Testis (tissue), 3 donors: ENCODE data around the gene MED16. TPM values are rescaled to one million over a fixed set of nuclear protein-coding genes. Genes with fewer than 3 reads are reported as not detected.

Source experiments
- DNase-seq: peaks from one replicate; pipeline ENCODE4 v3.0.0-alpha.2; 2019
- H3K27ac ChIP-seq, 2 donors: fragments of 200-600 bp; sonication (generic); one replicate each; pipeline ENCODE4 v1.5.1; 2019
- H3K27me3 ChIP-seq: fragments of 200-600 bp; sonication (generic); one replicate; pipeline ENCODE4 v1.5.1; 2019
- H3K36me3 ChIP-seq: fragments of 200-600 bp; sonication (generic); one replicate; pipeline ENCODE4 v1.5.1; 2017; ENCODE audit warnings: low read depth; ENCODE audit errors: missing control alignments
- H3K4me1 ChIP-seq: fragments of 200-600 bp; sonication (generic); one replicate; pipeline ENCODE4 v1.5.1; 2019
- H3K4me3 ChIP-seq, 2 donors: fragments of 200-600 bp; sonication (generic); one replicate each; pipeline ENCODE4 v1.5.1; 2017 to 2019
- H3K9me3 ChIP-seq: fragments of 200-600 bp; sonication (generic); one replicate; pipeline ENCODE4 v1.5.1; 2017
- CTCF ChIP-seq, 3 experiments: fragments of 450-650 bp in 2 of 3; fragments of 200-600 bp in 1 of 3; sonication (generic) in 1 of 3; IDR thresholded peaks; one replicate each; pipeline ENCODE4 v1.5.1; 2016 to 2019; ENCODE audit warnings: antibody characterized with exemption in 3 of 3, mild to moderate bottlenecking in 2 of 3, moderate library complexity in 1 of 3
- POLR2A ChIP-seq: fragments of 450-650 bp; IDR thresholded peaks from one replicate; pipeline ENCODE4 v1.6.1; 2017; ENCODE audit warnings: antibody characterized with exemption, mild to moderate bottlenecking, moderate library complexity
- WGBS, 2 donors: methylation state at CpG; one replicate each; pipeline ENCODE4 v1.1.5; 2018; 5-methylcytosine and 5-hydroxymethylcytosine counted together
- intact Hi-C: fragments of 100-400 bp; cut with DNase I; formaldehyde crosslinking; loops from one replicate; pipeline ENCODE4 v1.15.1; 2023; ENCODE audit warnings: low total_unique reads
- polyA plus RNA-seq: library from polyadenylated mRNA; stranded (reverse); fragments of 350-450 nt; fragmentation: Illumina TruSeq; extraction: RNeasy Lipid Tissue Mini Kit (QIAGEN cat#74804); gene quantifications from one replicate; pipeline ENCODE4 v1.2.3, GENCODE V29; 2014; ENCODE audit warnings: low read depth, low replicate concordance; ENCODE audit not compliant: insufficient read depth
- total RNA-seq, 2 donors: library from RNA; depleted of rRNA; stranded (reverse); fragments of >200 nt; gene quantifications; one replicate each; pipeline ENCODE4 v1.2.3, GENCODE V29; 2016

MED16 gene
- total and polyA plus RNA-seq, 3 donors from 2014 or later, result 50.7 to 124 (median 94.7) TPM

- WGBS, 2 donors, result 43 to 46% methylated on average over 17 to 58 of the region's 64 CpGs
Measured at GRCh38 chr19:940591-941291, 47.8 kb upstream of the MED16 start.

DNA sequence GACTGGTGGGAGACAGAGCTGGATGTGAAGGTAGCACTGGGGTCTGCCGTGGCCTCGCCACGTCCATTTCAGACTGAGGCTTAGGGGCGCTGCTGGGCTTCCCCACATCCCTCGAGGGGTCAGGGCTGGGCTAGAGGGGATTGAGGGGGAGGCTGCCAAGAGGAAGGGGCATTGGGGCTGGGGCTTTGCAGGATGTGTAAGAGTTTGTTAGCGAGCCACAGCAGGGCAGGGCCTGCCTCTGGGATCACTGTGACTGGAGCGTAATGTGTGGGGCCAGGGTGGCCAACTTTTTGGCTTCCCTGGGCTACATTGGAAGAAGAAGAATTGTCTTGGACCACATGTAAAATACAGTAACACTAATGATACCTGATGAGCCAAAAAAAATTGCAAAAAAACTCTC is 46.9 kb upstream of the MED16 start:
- Histone ChIP-seq H3K27ac (no peak overlapping the region), H3K9me3 (no peaks in the 10 kb centered on the region), H3K4me1 (peaks cover 26% of the 10 kb centered on the region), H3K4me3 (no peak overlapping the region), H3K36me3 (no peaks in the 10 kb centered on the region), H3K27me3 (no peaks in the 10 kb centered on the region)
- 91 to 97% methylated on average over 6 to 7 of the region's 7 CpGs for WGBS, 2 donors
- no peak for DNase-seq
- intact Hi-C loops, result no loop called here
- TF ChIP-seq CTCF (IDR thresholded peaks at IDR 0.05), result no peak
- TF ChIP-seq POLR2A, result no peak

More at GRCh38 chr19:940591-941291, 47.8 kb upstream of the MED16 start:
- Histone ChIP-seq H3K27ac (peak overlapping the region; percentile 64 to 77), H3K36me3 (no peaks in the 10 kb centered on the region), H3K27me3 (no peaks in the 10 kb centered on the region), H3K4me3 (no peak overlapping the region), H3K4me1 (peaks cover 18% of the 10 kb centered on the region), H3K9me3 (no peaks in the 10 kb centered on the region)
- intact Hi-C loops, result no loop called here
- no peak for TF ChIP-seq CTCF (IDR thresholded peaks at IDR 0.05)
- DNase-seq, result peak; percentile 81

DNA sequence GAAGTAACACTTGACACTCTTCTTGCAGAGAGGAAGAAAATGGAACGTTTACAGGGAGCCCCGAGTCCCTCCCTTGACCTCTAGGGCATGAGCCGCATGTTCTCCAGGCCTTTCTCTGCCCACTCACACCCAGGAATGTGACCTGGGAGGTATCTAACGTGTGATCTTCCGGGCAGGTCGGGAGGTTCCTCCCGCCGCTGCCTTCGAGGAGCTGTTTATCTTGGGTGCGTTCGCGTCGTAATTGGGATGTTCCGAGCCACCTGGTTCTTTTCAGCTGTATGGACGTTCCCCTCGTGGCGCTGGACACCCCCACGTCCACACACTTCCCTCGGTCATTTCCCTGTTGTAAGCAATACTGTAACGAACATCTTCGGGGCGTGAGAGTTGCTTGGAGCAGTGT is 46.5 kb upstream of the MED16 start:
- DNase-seq, result no peak
- no peaks in the 10 kb centered on the region for H3K27me3 ChIP-seq
- no peaks in the 10 kb centered on the region for H3K9me3 ChIP-seq
- no peak for TF ChIP-seq POLR2A
- no peak for TF ChIP-seq CTCF (IDR thresholded peaks at IDR 0.05)
- no peaks in the 10 kb centered on the region for H3K36me3 ChIP-seq
- intact Hi-C loops, result no loop called here
- 82 to 88% methylated on average over 14 to 22 of the region's 22 CpGs for WGBS, 2 donors
- no peak overlapping the region for H3K27ac ChIP-seq
- H3K4me1 ChIP-seq, result peaks cover 29% of the 10 kb centered on the region
- H3K4me3 ChIP-seq, result no peak overlapping the region

- intact Hi-C loops, result no loop called here
- peaks cover 30% of the 10 kb centered on the region for H3K4me1 ChIP-seq
- H3K36me3 ChIP-seq, result no peaks in the 10 kb centered on the region
- WGBS, 2 donors, result 90 to 93% methylated on average over 17 to 23 of the region's 23 CpGs
- DNase-seq, result no peak
- no peaks in the 10 kb centered on the region for H3K27me3 ChIP-seq
- no peak overlapping the region for H3K27ac ChIP-seq
- H3K9me3 ChIP-seq, result no peaks in the 10 kb centered on the region
- TF ChIP-seq POLR2A, result no peak
- no peak for TF ChIP-seq CTCF (IDR thresholded peaks at IDR 0.05)
- no peak overlapping the region for H3K4me3 ChIP-seq
Measured at GRCh38 chr19:938233-938923, 45.4 kb upstream of the MED16 start.
